H1 (cell line): Measurements from ENCODE around the gene JAG1. TPM values are rescaled to one million over a fixed set of nuclear protein-coding genes. Genes with fewer than 3 reads are reported as not detected.

Experiments
- ATF3 ChIP-seq: IDR thresholded peaks from 2 replicates; pipeline ENCODE4 v1.6.1; 2011; ENCODE audit warnings: low read depth, mild to moderate bottlenecking, low read length; ENCODE audit not compliant: insufficient read depth
- polyA plus RNA-seq, 7 experiments: library from polyadenylated mRNA; depleted of rRNA in 3 of 7; stranded (reverse) in 5 of 7; unstranded in 2 of 7; fragments of >200 nt in 5 of 7; fragments of 200-250 nt in 2 of 7; gene quantifications; 1 replicate in 5 of 7; 2 replicates in 1 of 7; 4 replicates in 1 of 7; pipeline versions ENCODE4 v1.2.1 to v1.2.3, GENCODE V29; 2011 to 2013; ENCODE audit warnings: missing spikeins in 2 of 7, mixed read lengths in 2 of 7
- total RNA-seq: library from RNA; stranded (reverse); fragmentation: NEBNext Ultra II Directional; extraction: Animal tissue kit (Norgen Biotek cat#: 25700); gene quantifications from 2 replicates; pipeline ENCODE4 v1.2.1, GENCODE V29; 2021

JAG1 gene
- total and polyA plus RNA-seq, 2 of the 8 experiments (the other 6 are each of a cell fraction or from before 2014, with no cell fraction given) = 13.5 to 27.3 TPM

GRCh38 chr20:10634211-10634610 is 39.6 kb downstream of the JAG1 start (continued):
- no peak for TF ChIP-seq ATF3
